Right ventricle myocardium inferior (tissue), 1 donor: ENCODE results near the gene TMOD4. TPM values are rescaled to one million over a fixed set of nuclear protein-coding genes. Genes with fewer than 3 reads are reported as not detected.

Experiments
- ATAC-seq: fragments of 200-7000 bp; cut with Tn5 transposase; one replicate; pipeline ENCODE4 v1.9.1; 2020; ENCODE audit warnings: mild to moderate bottlenecking, moderate library complexity
- DNase-seq: peaks from one replicate; pipeline ENCODE4 v3.0.0; 2021; ENCODE audit errors: missing footprints
- intact Hi-C: fragments of 100-400 bp; cut with DNase I; formaldehyde crosslinking; loops from one replicate; pipeline ENCODE4 v1.11.0; 2022
- total RNA-seq: library from RNA; stranded (reverse); fragmentation: NEBNext Ultra II Directional; extraction: Animal tissue kit (Norgen Biotek cat#: 25700); gene quantifications from one replicate; pipeline ENCODE4 v1.2.1, GENCODE V29; 2021
- donor health status: DM: no; HTN: yes; CAD: no; lungs with severe emphysema.

TMOD4 gene
- total RNA-seq, 1 donor from 2014 or later = not detected

GRCh38 chr1:151128800-151129199 is 47.0 kb downstream of the TMOD4 start:
- no peak for DNase-seq
- intact Hi-C loops = no loop called here
- no peak for ATAC-seq

GRCh38 chr1:151124763-151125403 is 50.9 kb downstream of the TMOD4 start:
- DNase-seq = no peak
- no peak for ATAC-seq
- intact Hi-C loops = no loop called here

Other genes with a start within 250 kb of the TMOD4 start
- gene SETDB1, start 249.6 kb downstream of the TMOD4 start, total RNA-seq = 16.2 TPM
- gene CERS2, start 201.1 kb downstream of the TMOD4 start, total RNA-seq = 92.6 TPM
- gene ANXA9, start 193.7 kb downstream of the TMOD4 start, total RNA-seq = not detected
- gene MINDY1, start 169.1 kb downstream of the TMOD4 start, total RNA-seq = 38.5 TPM
- 42.1 TPM for gene PRUNE1, start 167.5 kb downstream of the TMOD4 start, total RNA-seq
- gene BNIPL, start 139.4 kb downstream of the TMOD4 start, total RNA-seq = 0.30 TPM
- gene C1orf56, start 128.2 kb downstream of the TMOD4 start, total RNA-seq = 6.6 TPM
- 28.0 TPM for gene CDC42SE1, start 116.4 kb downstream of the TMOD4 start, total RNA-seq
- 4.9 TPM for gene MLLT11, start 115.6 kb downstream of the TMOD4 start, total RNA-seq
- gene GABPB2, start 105.2 kb downstream of the TMOD4 start, total RNA-seq = 8.4 TPM
- gene SEMA6C, start 29.4 kb downstream of the TMOD4 start, total RNA-seq = 57.6 TPM
- 2.6 TPM for gene TNFAIP8L2, start 19.3 kb downstream of the TMOD4 start, total RNA-seq
- gene LYSMD1, start 10.1 kb downstream of the TMOD4 start, total RNA-seq = 12.3 TPM
- gene SCNM1, start 9.8 kb downstream of the TMOD4 start, total RNA-seq = 16.6 TPM
- gene VPS72, start 14.2 kb upstream of the TMOD4 start, total RNA-seq = 47.1 TPM
- gene PIP5K1A, start 22.6 kb upstream of the TMOD4 start, total RNA-seq = 34.8 TPM
- gene PSMD4, start 78.8 kb upstream of the TMOD4 start, total RNA-seq = 164 TPM
- gene ZNF687, start 106.3 kb upstream of the TMOD4 start, total RNA-seq = 10.8 TPM
- 53.7 TPM for gene PI4KB, start 151.4 kb upstream of the TMOD4 start, total RNA-seq
- gene RFX5, start 171.3 kb upstream of the TMOD4 start, total RNA-seq = 16.5 TPM
- 129 TPM for gene SELENBP1, start 196.7 kb upstream of the TMOD4 start, total RNA-seq
- 185 TPM for gene PSMB4, start 223.6 kb upstream of the TMOD4 start, total RNA-seq